GM21529 (cell line): ENCODE measurements around the gene MAP3K14.
"Not testable (repeated sequence)": the region's sequence is repeated elsewhere in the genome, so short reads cannot be mapped to it uniquely, and the experiment has no call there.

Experiments
- ATAC-seq: cut with Tn5 transposase; IDR thresholded peaks from one replicate; pipeline ENCODE4 v1.9.1; 2021; ENCODE audit not compliant: unreplicated experiment

Gene MAP3K14

GRCh38 chr17:45261577-45262515 is 55.0 kb downstream of the MAP3K14 start, which contains the start of gene SPATA32:
Gene SPATA32 (minus strand): TSS chr17:45262094. CDS start chr17:45262016, 78 bp downstream.
- ATAC-seq: no peak

- no peak for ATAC-seq
Observed at GRCh38 chr17:45260204-45260783, 56.5 kb downstream of the MAP3K14 start.

GRCh38 chr17:45258981-45259380 is 57.8 kb downstream of the MAP3K14 start:
- ATAC-seq: no peak

GRCh38 chr17:45257115-45257514 is 59.7 kb downstream of the MAP3K14 start:
- ATAC-seq: no peak

- no peak for ATAC-seq
Observed at GRCh38 chr17:45256114-45256966, 60.5 kb downstream of the MAP3K14 start.

- no peak for ATAC-seq
Observed at GRCh38 chr17:45255358-45255757, 61.5 kb downstream of the MAP3K14 start.

- ATAC-seq: no peak
Observed at GRCh38 chr17:45253879-45254278, 62.9 kb downstream of the MAP3K14 start.

- ATAC-seq: not testable (repeated sequence)
Observed at GRCh38 chr17:45253237-45253636, 63.6 kb downstream of the MAP3K14 start.

- no peak for ATAC-seq
Observed at GRCh38 chr17:45251931-45252330, 64.9 kb downstream of the MAP3K14 start.

GRCh38 chr17:45248132-45248957 is 68.5 kb downstream of the MAP3K14 start:
- ATAC-seq: peak; percentile 58

- ATAC-seq: peak; percentile 75
Observed at GRCh38 chr17:45247429-45248131, 69.2 kb downstream of the MAP3K14 start.

GRCh38 chr17:45246861-45247428 is 69.9 kb downstream of the MAP3K14 start:
- no peak for ATAC-seq

GRCh38 chr17:45246338-45246737 is 70.5 kb downstream of the MAP3K14 start:
- no peak for ATAC-seq

- ATAC-seq: no peak
Observed at GRCh38 chr17:45244725-45245656, 71.8 kb downstream of the MAP3K14 start.

- ATAC-seq: no peak
Observed at GRCh38 chr17:45243750-45244149, 73.1 kb downstream of the MAP3K14 start.

GRCh38 chr17:45242029-45242414 is 74.8 kb downstream of the MAP3K14 start:
- no peak for ATAC-seq

GRCh38 chr17:45241328-45242028 is 75.3 kb downstream of the MAP3K14 start:
- no peak for ATAC-seq

GRCh38 chr17:45240905-45241327 is 75.9 kb downstream of the MAP3K14 start:
- no peak for ATAC-seq
